Mononuclear cell (primary cell): Measurements from ENCODE around the gene LTBP1. TPM values are rescaled to one million over a fixed set of nuclear protein-coding genes. Genes with fewer than 3 reads are reported as not detected.

ENCODE experiments used
- H3K27me3 ChIP-seq: 2 replicates; pipeline ENCODE4 v1.6.0; 2011; ENCODE audit warnings: low read length, control low read depth; ENCODE audit not compliant: insufficient read depth
- H3K4me1 ChIP-seq: 2 replicates; pipeline ENCODE4 v1.5.1; 2011; ENCODE audit warnings: mild to moderate bottlenecking, low read length, control low read depth; ENCODE audit not compliant: insufficient read depth
- H3K4me3 ChIP-seq: 2 replicates; pipeline ENCODE4 v1.5.1; 2011; ENCODE audit warnings: mild to moderate bottlenecking, low read length, moderate library complexity
- H3K9me3 ChIP-seq: 2 replicates; pipeline ENCODE4 v1.5.1; 2011; ENCODE audit warnings: low read depth, mild to moderate bottlenecking, control low read depth, low read length
- total RNA-seq: library from RNA; depleted of rRNA; stranded (reverse); fragments of >200 nt; gene quantifications from one replicate; pipeline ENCODE4 v1.2.3, GENCODE V29; 2012

Gene LTBP1
- total RNA-seq, 1 donor: 13.6 TPM

GRCh38 chr2:33022395-33022985 lies 75.7 kb downstream of the LTBP1 start:
- no peak overlapping the region for H3K4me3 ChIP-seq
- no peaks in the 10 kb centered on the region for H3K9me3 ChIP-seq
- no peaks in the 10 kb centered on the region for H3K4me1 ChIP-seq
- H3K27me3 ChIP-seq: peaks cover 11% of the 10 kb centered on the region

- Histone ChIP-seq H3K4me3 (no peak overlapping the region), H3K27me3 (peaks cover 11% of the 10 kb centered on the region), H3K4me1 (no peaks in the 10 kb centered on the region), H3K9me3 (no peaks in the 10 kb centered on the region)
Measured at GRCh38 chr2:33022989-33023727, 76.4 kb downstream of the LTBP1 start.

- H3K4me3 ChIP-seq: no peak overlapping the region
- H3K27me3 ChIP-seq: peaks cover 11% of the 10 kb centered on the region
- H3K4me1 ChIP-seq: no peaks in the 10 kb centered on the region
- no peaks in the 10 kb centered on the region for H3K9me3 ChIP-seq
Measured at GRCh38 chr2:33023728-33024500, 77.2 kb downstream of the LTBP1 start.

- no peaks in the 10 kb centered on the region for H3K4me1 ChIP-seq
- peaks cover 11% of the 10 kb centered on the region for H3K27me3 ChIP-seq
- H3K9me3 ChIP-seq: no peaks in the 10 kb centered on the region
- no peak overlapping the region for H3K4me3 ChIP-seq
Measured at GRCh38 chr2:33024758-33025157, 78.0 kb downstream of the LTBP1 start.

- Histone ChIP-seq H3K4me1 (no peaks in the 10 kb centered on the region), H3K9me3 (no peaks in the 10 kb centered on the region), H3K4me3 (no peak overlapping the region), H3K27me3 (no peaks in the 10 kb centered on the region)
Measured at GRCh38 chr2:33029459-33029858, 82.7 kb downstream of the LTBP1 start.

- Histone ChIP-seq H3K4me3 (no peak overlapping the region), H3K9me3 (no peaks in the 10 kb centered on the region), H3K27me3 (no peaks in the 10 kb centered on the region), H3K4me1 (no peaks in the 10 kb centered on the region)
Measured at GRCh38 chr2:33029926-33030325, 83.2 kb downstream of the LTBP1 start.

- H3K4me3 ChIP-seq: no peak overlapping the region
- no peaks in the 10 kb centered on the region for H3K4me1 ChIP-seq
- H3K27me3 ChIP-seq: no peaks in the 10 kb centered on the region
- no peaks in the 10 kb centered on the region for H3K9me3 ChIP-seq
Measured at GRCh38 chr2:33030326-33030725, 83.6 kb downstream of the LTBP1 start.

- no peaks in the 10 kb centered on the region for H3K27me3 ChIP-seq
- no peaks in the 10 kb centered on the region for H3K9me3 ChIP-seq
Measured at GRCh38 chr2:33032245-33032644, 85.5 kb downstream of the LTBP1 start.

GRCh38 chr2:33033606-33034081 lies 86.9 kb downstream of the LTBP1 start:
- no peaks in the 10 kb centered on the region for H3K27me3 ChIP-seq
- no peaks in the 10 kb centered on the region for H3K9me3 ChIP-seq
- H3K4me3 ChIP-seq: no peak overlapping the region
- H3K4me1 ChIP-seq: no peaks in the 10 kb centered on the region

More at GRCh38 chr2:33032245-33032644, 85.5 kb downstream of the LTBP1 start:
- Histone ChIP-seq H3K4me3 (no peak overlapping the region), H3K4me1 (no peaks in the 10 kb centered on the region)

GRCh38 chr2:33034784-33035183 lies 88.0 kb downstream of the LTBP1 start:
- Histone ChIP-seq H3K4me3 (no peak overlapping the region), H3K4me1 (no peaks in the 10 kb centered on the region), H3K27me3 (no peaks in the 10 kb centered on the region), H3K9me3 (no peaks in the 10 kb centered on the region)

- Histone ChIP-seq H3K4me3 (no peak overlapping the region), H3K9me3 (no peaks in the 10 kb centered on the region), H3K27me3 (no peaks in the 10 kb centered on the region), H3K4me1 (no peaks in the 10 kb centered on the region)
Measured at GRCh38 chr2:33038230-33038629, 91.5 kb downstream of the LTBP1 start.

- Histone ChIP-seq H3K9me3 (no peaks in the 10 kb centered on the region), H3K4me3 (no peak overlapping the region), H3K27me3 (no peaks in the 10 kb centered on the region), H3K4me1 (no peaks in the 10 kb centered on the region)
Measured at GRCh38 chr2:33038799-33039198, 92.0 kb downstream of the LTBP1 start.

GRCh38 chr2:33040541-33040940 lies 93.8 kb downstream of the LTBP1 start:
- Histone ChIP-seq H3K4me3 (no peak overlapping the region), H3K27me3 (no peaks in the 10 kb centered on the region), H3K9me3 (no peaks in the 10 kb centered on the region), H3K4me1 (no peaks in the 10 kb centered on the region)

GRCh38 chr2:33042265-33042664 lies 95.5 kb downstream of the LTBP1 start:
- Histone ChIP-seq H3K4me1 (no peaks in the 10 kb centered on the region), H3K27me3 (no peaks in the 10 kb centered on the region), H3K4me3 (no peak overlapping the region), H3K9me3 (no peaks in the 10 kb centered on the region)

GRCh38 chr2:33042819-33043218 lies 96.1 kb downstream of the LTBP1 start:
- Histone ChIP-seq H3K4me1 (no peaks in the 10 kb centered on the region), H3K4me3 (no peak overlapping the region), H3K9me3 (no peaks in the 10 kb centered on the region), H3K27me3 (no peaks in the 10 kb centered on the region)
